Activated CD4-positive, alpha-beta T cell treated with anti-CD3 and anti-CD28 coated beads, Interleukin-2, amount 10 ng/mL, durations not matched to agents 7 days and 5 days (primary cell): ENCODE measurements around the gene PNPLA5. TPM values are rescaled to one million over a fixed set of nuclear protein-coding genes. Genes with fewer than 3 reads are reported as not detected.

Experiments used
- CTCF ChIA-PET: fragments of 350-600 bp; sonication (Branson Sonifier 250); formaldehyde crosslinking; loops from one replicate; lab custom pipeline; 2021; ENCODE audit warnings: antibody characterized with exemption; lab: Charles Lee
- POLR2A ChIA-PET: fragments of 350-600 bp; sonication (Branson Sonifier 250); formaldehyde crosslinking; loops from one replicate; lab custom pipeline; 2021; ENCODE audit warnings: antibody characterized with exemption; lab: Charles Lee
- DNase-seq: peaks from one replicate; pipeline ENCODE4 v3.0.0-alpha.2; 2020
- H3K27ac Mint-ChIP-seq: one replicate; pipeline ENCODE4 v1.8.0; 2021; ENCODE audit warnings: mild to moderate bottlenecking, moderate library complexity, mixed read lengths
- H3K27me3 Mint-ChIP-seq: one replicate; pipeline ENCODE4 v1.8.0; 2021; ENCODE audit warnings: mixed read lengths
- H3K36me3 Mint-ChIP-seq: one replicate; pipeline ENCODE4 v1.8.0; 2021; ENCODE audit warnings: low read depth, mixed read lengths
- H3K4me1 Mint-ChIP-seq: one replicate; pipeline ENCODE4 v1.8.0; 2021; ENCODE audit warnings: mixed read lengths
- H3K4me3 Mint-ChIP-seq: one replicate; pipeline ENCODE4 v1.8.0; 2021; ENCODE audit warnings: mild to moderate bottlenecking, moderate library complexity, mixed read lengths
- H3K9me3 Mint-ChIP-seq: one replicate; pipeline ENCODE4 v1.8.0; 2021; ENCODE audit warnings: mixed read lengths
- total RNA-seq, 2 experiments: library from RNA; stranded (reverse); gene quantifications; one replicate each; pipeline ENCODE4 v1.2.3, GENCODE V29; 2021

The PNPLA5 gene
- total RNA-seq, 2 experiments from 2014 or later, result not detected

DNA sequence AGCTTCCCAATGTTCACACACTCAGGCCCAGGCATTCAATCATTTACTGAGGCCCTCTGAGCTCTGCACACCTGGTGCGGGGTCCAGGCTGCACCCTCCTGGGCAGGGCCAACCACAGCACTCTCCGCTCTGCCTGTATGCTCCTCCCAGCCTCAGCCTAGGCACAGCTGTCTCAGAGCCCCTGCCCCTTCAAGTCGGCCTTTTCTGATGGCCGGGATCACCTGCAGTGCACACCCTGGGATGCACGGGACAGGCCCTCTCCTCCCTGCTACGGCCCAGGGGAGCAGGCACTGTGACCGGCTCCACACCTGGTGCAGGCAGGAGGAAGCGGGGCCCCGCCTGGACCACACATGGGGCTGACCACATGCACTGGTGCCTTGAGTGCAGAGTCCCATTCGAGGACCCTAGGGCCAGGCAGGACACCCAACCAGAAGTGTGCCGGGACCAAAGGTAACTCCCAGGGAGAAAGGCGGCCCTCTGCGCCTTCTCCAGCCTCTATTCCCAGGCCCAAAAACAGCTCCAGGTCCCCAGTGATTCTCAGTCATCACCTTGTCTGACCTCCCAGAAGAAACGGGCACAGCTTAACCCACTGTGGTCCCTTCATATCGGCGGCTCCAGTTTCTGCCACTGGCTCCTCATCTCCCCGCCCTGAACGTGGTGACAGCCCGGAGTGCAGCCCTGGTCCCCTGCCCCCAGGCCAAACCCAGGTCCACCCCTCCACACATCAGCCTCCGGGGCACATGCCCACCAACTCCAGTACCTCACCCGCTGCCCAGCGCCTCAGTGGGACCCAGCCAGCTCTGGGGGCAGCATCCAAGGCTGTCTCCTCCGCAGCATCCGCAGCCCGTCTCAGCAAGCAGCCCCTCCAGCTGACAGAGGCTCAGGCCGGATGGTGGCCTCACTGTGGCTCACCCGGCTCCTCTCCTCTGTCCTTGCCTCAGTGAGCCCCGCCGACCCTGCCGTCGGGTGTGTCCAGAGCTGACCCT is 47.0 kb downstream of the PNPLA5 start:
- Mint-ChIP-seq H3K4me3 (no peak overlapping the region), H3K4me1 (no peaks in the 10 kb centered on the region), H3K9me3 (no peaks in the 10 kb centered on the region), H3K36me3 (no peaks in the 10 kb centered on the region), H3K27ac (no peak overlapping the region), H3K27me3 (no peaks in the 10 kb centered on the region)
- POLR2A ChIA-PET, result no interaction called here
- DNase-seq, result no peak
- CTCF ChIA-PET, result no interaction called here

DNA sequence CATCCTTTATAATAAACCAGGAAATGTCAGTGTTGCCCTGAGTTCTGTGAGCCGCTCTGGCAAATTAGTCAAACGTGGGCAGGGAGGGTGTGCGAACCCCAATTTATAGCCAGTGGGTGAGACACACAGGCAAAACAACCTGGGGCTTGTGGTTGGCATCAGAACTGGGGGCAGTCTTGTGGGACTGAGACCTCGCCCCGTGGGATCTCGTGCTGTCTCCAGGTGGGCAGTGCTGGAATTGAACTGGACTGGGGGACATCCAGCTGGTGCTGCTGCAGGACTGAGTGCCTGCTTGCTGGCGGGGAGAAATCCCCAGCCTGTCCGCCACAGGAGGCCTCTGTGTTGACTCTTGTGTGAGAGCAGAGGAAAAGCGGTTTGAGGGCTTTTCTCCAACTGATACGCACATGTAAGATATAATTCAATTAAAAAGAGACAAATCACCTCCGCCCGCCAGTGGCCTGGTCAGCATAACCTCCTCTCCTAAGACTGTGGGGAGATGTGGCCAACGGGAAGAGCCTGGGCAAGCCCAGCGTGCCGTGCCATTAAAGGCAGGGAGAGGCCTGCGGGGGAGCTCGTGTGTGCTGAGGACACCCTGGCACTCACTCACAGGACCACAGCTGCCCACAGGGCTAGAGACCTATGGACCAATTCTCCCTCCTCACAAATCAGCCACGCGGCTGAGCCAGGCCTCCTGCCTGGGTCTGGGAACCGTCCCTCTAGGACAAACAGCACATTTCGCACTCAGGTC is 47.9 kb downstream of the PNPLA5 start:
- no peaks in the 10 kb centered on the region for H3K4me1 Mint-ChIP-seq
- no peaks in the 10 kb centered on the region for H3K27me3 Mint-ChIP-seq
- ChIA-PET POLR2A (no interaction called here), CTCF (no interaction called here)
- no peaks in the 10 kb centered on the region for H3K9me3 Mint-ChIP-seq
- DNase-seq, result no peak
- H3K4me3 Mint-ChIP-seq, result no peak overlapping the region
- H3K27ac Mint-ChIP-seq, result no peak overlapping the region
- H3K36me3 Mint-ChIP-seq, result no peaks in the 10 kb centered on the region

- H3K27ac Mint-ChIP-seq, result no peak overlapping the region
- no peaks in the 10 kb centered on the region for H3K9me3 Mint-ChIP-seq
- H3K36me3 Mint-ChIP-seq, result no peaks in the 10 kb centered on the region
- H3K4me1 Mint-ChIP-seq, result no peaks in the 10 kb centered on the region
- H3K4me3 Mint-ChIP-seq, result no peak overlapping the region
- no peaks in the 10 kb centered on the region for H3K27me3 Mint-ChIP-seq
- DNase-seq, result no peak
- POLR2A ChIA-PET, result no interaction called here
- CTCF ChIA-PET, result no interaction called here
Measured at GRCh38 chr22:43841742-43842141, 50.1 kb downstream of the PNPLA5 start.

GRCh38 chr22:43840851-43841250 is 51.0 kb downstream of the PNPLA5 start:
- DNase-seq, result no peak
- Mint-ChIP-seq H3K36me3 (no peaks in the 10 kb centered on the region), H3K9me3 (no peaks in the 10 kb centered on the region), H3K4me1 (no peaks in the 10 kb centered on the region), H3K27ac (no peak overlapping the region), H3K27me3 (no peaks in the 10 kb centered on the region), H3K4me3 (no peak overlapping the region)
- POLR2A ChIA-PET, result no interaction called here
- CTCF ChIA-PET, result interaction anchor here (0.7 kb wide), 1 partner anchor 10 kb away, joined by 3 read pairs; no protein-coding TSS in a partner anchor

DNA sequence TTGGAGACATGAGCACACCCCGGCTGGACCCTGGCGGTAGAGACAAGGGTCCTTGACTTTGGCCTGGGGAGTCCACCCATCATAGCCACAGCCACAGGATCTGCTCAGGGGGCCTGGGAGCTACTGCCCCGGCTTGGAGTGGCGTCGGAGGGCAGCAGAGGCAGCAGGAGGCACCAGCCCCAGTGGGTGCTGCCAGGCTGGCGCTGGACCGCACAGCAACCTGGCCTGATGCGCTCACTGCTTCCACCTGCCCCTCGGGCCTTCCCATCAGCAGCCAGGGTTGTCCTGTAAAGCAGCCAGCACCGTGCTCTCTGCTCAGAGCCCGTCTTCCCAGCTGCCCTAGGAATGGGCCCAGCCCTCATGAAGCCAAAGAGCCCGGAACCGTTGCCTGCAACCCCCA is 51.4 kb downstream of the PNPLA5 start:
- H3K36me3 Mint-ChIP-seq, result no peaks in the 10 kb centered on the region
- no peak overlapping the region for H3K27ac Mint-ChIP-seq
- DNase-seq, result no peak
- peaks cover under 1% of the 10 kb centered on the region for H3K27me3 Mint-ChIP-seq
- ChIA-PET POLR2A (no interaction called here), CTCF (interaction anchor here (0.7 kb wide), 1 partner anchor 10 kb away, joined by 3 read pairs; no protein-coding TSS in a partner anchor)
- no peak overlapping the region for H3K4me3 Mint-ChIP-seq
- no peaks in the 10 kb centered on the region for H3K9me3 Mint-ChIP-seq
- H3K4me1 Mint-ChIP-seq, result no peaks in the 10 kb centered on the region

GRCh38 chr22:43839781-43840180 is 52.0 kb downstream of the PNPLA5 start:
- ChIA-PET CTCF (no interaction called here), POLR2A (interaction anchor here (0.7 kb wide), 1 partner anchor 1065 kb away, joined by 4 read pairs; no protein-coding TSS in a partner anchor)
- Mint-ChIP-seq H3K9me3 (no peaks in the 10 kb centered on the region), H3K27me3 (peaks cover 5% of the 10 kb centered on the region), H3K4me1 (no peaks in the 10 kb centered on the region), H3K27ac (no peak overlapping the region), H3K4me3 (no peak overlapping the region), H3K36me3 (no peaks in the 10 kb centered on the region)
- no peak for DNase-seq

DNA sequence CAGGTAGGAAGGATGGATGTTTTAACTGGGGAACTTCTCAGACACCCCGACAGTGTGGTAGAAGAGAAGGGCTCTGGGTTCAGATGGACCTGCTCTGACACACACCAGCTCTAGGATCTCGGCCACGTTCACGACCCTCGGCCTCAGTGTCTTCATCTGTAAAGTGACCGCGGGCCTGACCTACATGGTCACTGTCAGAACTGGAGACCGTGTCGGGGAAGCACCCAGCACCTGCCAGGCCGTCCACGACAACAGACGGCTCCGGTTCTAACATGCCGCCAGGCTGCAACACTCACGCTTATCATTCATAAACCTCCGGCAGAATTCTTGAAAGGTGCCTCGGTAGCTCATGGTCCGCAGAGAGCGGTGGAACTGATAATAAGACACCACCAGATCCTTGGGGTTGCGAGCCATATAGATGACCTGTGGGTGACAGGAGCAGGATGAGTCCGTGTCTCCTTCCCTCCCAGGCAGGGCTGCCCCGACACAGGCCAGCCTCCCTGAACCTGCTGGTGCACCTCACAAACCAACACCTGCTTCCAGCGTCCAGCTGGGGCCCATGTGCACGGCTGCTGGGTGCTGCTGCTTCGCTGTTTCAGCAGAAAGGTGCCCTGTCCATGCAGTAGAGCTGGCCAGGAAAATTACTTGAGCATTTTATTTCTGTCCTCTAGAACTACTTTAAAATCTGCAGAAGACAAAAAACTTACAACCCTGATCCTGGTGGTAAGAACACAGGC is 53.1 kb downstream of the PNPLA5 start:
- no peak for DNase-seq
- ChIA-PET CTCF (no interaction called here), POLR2A (no interaction called here)
- no peaks in the 10 kb centered on the region for H3K36me3 Mint-ChIP-seq
- no peak overlapping the region for H3K4me3 Mint-ChIP-seq
- H3K9me3 Mint-ChIP-seq, result no peaks in the 10 kb centered on the region
- H3K4me1 Mint-ChIP-seq, result no peaks in the 10 kb centered on the region
- H3K27me3 Mint-ChIP-seq, result peaks cover 5% of the 10 kb centered on the region
- H3K27ac Mint-ChIP-seq, result no peak overlapping the region

GRCh38 chr22:43838161-43838560 is 53.7 kb downstream of the PNPLA5 start:
- CTCF ChIA-PET, result no interaction called here
- no peaks in the 10 kb centered on the region for H3K4me1 Mint-ChIP-seq
- H3K9me3 Mint-ChIP-seq, result no peaks in the 10 kb centered on the region

DNA sequence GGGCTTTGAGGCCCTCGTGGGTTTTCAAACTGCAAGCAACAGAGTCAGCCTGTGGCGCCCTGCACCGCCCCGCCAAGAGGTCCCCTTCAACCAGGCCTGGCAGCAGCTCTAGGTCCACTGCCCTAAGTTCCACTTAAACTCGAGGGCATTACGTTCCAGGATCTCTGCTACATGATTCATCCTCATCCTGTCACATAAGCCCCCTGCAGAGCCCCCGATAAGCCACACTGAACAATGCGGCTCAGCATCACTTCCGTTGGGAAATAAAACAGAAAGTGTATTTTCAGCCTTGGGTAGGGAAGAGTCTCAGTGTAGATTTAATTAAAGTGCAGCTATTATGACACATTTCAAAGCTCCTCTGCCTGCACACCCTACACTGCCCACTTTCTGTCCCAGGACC is 54.1 kb downstream of the PNPLA5 start:
- no peak for DNase-seq
- Mint-ChIP-seq H3K4me3 (no peak overlapping the region), H3K9me3 (no peaks in the 10 kb centered on the region), H3K4me1 (no peaks in the 10 kb centered on the region), H3K27me3 (peaks cover 5% of the 10 kb centered on the region), H3K36me3 (no peaks in the 10 kb centered on the region), H3K27ac (no peak overlapping the region)
- CTCF ChIA-PET, result no interaction called here
- POLR2A ChIA-PET, result no interaction called here

More at GRCh38 chr22:43838161-43838560, 53.7 kb downstream of the PNPLA5 start:
- Mint-ChIP-seq H3K27me3 (peaks cover 5% of the 10 kb centered on the region), H3K4me3 (no peak overlapping the region), H3K27ac (no peak overlapping the region), H3K36me3 (no peaks in the 10 kb centered on the region)
- POLR2A ChIA-PET, result no interaction called here
- DNase-seq, result no peak

DNA sequence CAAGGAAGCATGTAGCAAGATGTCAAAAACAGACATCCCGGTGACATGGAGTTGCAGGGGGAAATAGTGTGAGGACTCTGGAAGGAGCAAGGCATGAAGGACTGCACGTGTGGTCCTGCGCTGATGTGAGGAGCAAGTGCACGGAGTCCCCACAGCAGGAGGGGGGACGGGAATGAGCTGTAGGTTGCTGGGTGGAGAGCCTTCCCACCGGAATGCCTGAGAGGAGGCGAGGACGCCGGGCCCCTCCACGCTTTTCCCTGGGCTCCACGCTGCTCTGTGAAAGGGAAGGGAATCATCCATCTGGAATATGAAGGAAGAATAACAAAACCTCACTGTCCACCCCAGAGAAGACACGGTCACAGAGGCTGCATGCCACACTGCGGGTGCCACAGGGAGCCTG is 56.1 kb downstream of the PNPLA5 start:
- H3K4me3 Mint-ChIP-seq, result no peak overlapping the region
- peaks cover 5% of the 10 kb centered on the region for H3K27me3 Mint-ChIP-seq
- H3K9me3 Mint-ChIP-seq, result no peaks in the 10 kb centered on the region
- no peak for DNase-seq
- ChIA-PET POLR2A (no interaction called here), CTCF (no interaction called here)
- no peaks in the 10 kb centered on the region for H3K36me3 Mint-ChIP-seq
- no peak overlapping the region for H3K27ac Mint-ChIP-seq
- H3K4me1 Mint-ChIP-seq, result no peaks in the 10 kb centered on the region

- no peak overlapping the region for H3K27ac Mint-ChIP-seq
- POLR2A ChIA-PET, result no interaction called here
- H3K4me1 Mint-ChIP-seq, result no peaks in the 10 kb centered on the region
- H3K36me3 Mint-ChIP-seq, result no peaks in the 10 kb centered on the region
- DNase-seq, result no peak
- H3K9me3 Mint-ChIP-seq, result no peaks in the 10 kb centered on the region
- peaks cover 5% of the 10 kb centered on the region for H3K27me3 Mint-ChIP-seq
- CTCF ChIA-PET, result no interaction called here
- no peak overlapping the region for H3K4me3 Mint-ChIP-seq
Measured at GRCh38 chr22:43835166-43835565, 56.6 kb downstream of the PNPLA5 start.

- no peaks in the 10 kb centered on the region for H3K4me1 Mint-ChIP-seq
- no peaks in the 10 kb centered on the region for H3K36me3 Mint-ChIP-seq
- H3K4me3 Mint-ChIP-seq, result no peak overlapping the region
- DNase-seq, result no peak
- no peaks in the 10 kb centered on the region for H3K9me3 Mint-ChIP-seq
- peaks cover 5% of the 10 kb centered on the region for H3K27me3 Mint-ChIP-seq
- no peak overlapping the region for H3K27ac Mint-ChIP-seq
- POLR2A ChIA-PET, result no interaction called here
- CTCF ChIA-PET, result no interaction called here
Measured at GRCh38 chr22:43833286-43834240, 58.2 kb downstream of the PNPLA5 start.
